22Rv1 (cell line): ENCODE measurements around the gene NOL3.

Source experiments
- H3K27ac ChIP-seq: fragments of 450-650 bp; 2 replicates; pipeline ENCODE4 v1.5.1; 2017
- CTCF ChIP-seq: fragments of 450-650 bp; IDR thresholded peaks from 2 replicates; pipeline ENCODE4 v1.5.1; 2017; ENCODE audit warnings: mild to moderate bottlenecking
- ZFX ChIP-seq: fragments of 450-650 bp; IDR thresholded peaks from 2 replicates; pipeline ENCODE4 v1.6.1; 2017; ENCODE audit warnings: antibody characterized with exemption, borderline replicate concordance

Gene NOL3

GRCh38 chr16:67144943-67145342 lies 25.4 kb upstream of the NOL3 start:
- TF ChIP-seq ZFX (no peak), CTCF (no peak)

GRCh38 chr16:67145746-67146145 lies 24.6 kb upstream of the NOL3 start:
- no peak for TF ChIP-seq ZFX
- TF ChIP-seq CTCF = no peak
- H3K27ac ChIP-seq = no peak overlapping the region

More at GRCh38 chr16:67144943-67145342, 25.4 kb upstream of the NOL3 start:
- no peak overlapping the region for H3K27ac ChIP-seq

DNA sequence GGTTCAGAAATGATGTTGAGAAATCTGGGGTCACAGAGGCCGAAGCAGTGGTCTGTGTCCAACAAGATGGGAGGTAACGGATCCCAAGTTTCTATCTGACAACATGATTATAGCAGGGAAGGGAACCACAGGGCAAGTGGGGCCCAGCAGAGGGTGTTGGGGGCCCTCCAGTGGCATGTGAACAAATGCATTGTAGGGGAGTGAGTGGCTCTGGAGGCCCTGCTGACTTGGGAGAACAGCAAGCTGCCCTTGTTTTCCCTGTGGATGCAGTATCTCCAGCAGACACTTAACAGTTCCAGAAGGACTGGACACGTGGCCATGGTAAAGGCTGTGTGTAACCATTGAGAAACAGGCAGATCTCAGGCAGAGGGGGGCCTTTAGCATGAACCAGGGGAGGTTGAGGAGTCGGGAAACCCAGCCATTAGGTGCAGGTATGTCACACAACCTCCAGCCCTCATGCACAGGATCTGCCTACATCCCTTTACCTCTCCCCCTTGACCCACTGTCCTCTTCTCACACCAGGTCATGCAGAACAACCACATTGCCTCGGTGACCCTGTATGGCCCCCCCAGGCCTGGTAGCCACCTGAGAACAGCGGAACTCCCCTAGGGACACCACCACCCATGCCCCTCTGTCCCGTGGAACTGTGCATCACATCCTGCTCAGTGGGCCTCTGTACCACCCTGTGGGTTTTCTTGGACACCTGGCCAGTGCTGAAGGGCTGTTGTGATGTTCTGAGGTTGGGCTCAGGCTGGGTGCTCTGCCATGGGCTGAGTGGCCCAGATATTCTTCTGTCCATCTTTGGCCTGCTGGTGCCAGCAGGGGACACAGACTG lies 23.6 kb upstream of the NOL3 start:
- no peak overlapping the region for H3K27ac ChIP-seq
- TF ChIP-seq ZFX = no peak
- TF ChIP-seq CTCF = no peak

DNA sequence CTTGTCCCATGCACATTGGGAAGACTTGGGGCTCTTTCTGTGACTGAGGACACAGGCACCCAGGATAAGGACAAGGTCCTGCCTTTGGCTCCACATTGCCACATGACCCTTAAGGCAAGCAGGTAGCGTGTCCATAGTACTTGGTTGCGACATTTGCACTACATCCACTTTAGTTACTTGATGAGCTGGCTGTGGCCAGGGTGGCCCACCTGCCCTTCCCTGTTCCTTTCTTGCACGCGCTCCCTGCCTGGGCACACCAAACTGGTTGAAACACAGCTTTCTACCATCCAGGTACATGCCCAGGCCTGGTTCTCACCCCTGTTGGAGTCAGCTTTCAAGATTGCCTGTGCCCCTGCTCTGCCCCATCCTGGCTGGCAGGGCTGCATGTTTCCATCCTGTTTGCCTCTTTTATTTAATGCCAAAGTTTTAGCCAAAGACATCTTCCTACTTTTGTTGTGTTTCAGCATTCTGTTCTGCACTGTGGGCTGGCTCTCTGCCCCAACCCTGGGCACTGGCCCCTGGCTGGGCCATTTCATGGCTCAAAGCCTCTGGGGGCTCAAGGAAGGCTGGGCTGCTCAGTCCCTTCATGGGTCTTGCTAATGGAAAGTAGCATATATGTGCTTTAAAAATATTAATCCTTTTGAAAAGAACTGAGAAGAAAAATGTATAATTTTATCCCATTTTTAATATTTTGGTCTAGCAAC lies 22.7 kb upstream of the NOL3 start:
- H3K27ac ChIP-seq = no peak overlapping the region
- TF ChIP-seq ZFX = no peak
- TF ChIP-seq CTCF = no peak

- TF ChIP-seq ZFX (no peak), CTCF (no peak)
- no peak overlapping the region for H3K27ac ChIP-seq
These were observed 22.1 kb upstream of the NOL3 start for GRCh38 chr16:67148221-67148620.

DNA sequence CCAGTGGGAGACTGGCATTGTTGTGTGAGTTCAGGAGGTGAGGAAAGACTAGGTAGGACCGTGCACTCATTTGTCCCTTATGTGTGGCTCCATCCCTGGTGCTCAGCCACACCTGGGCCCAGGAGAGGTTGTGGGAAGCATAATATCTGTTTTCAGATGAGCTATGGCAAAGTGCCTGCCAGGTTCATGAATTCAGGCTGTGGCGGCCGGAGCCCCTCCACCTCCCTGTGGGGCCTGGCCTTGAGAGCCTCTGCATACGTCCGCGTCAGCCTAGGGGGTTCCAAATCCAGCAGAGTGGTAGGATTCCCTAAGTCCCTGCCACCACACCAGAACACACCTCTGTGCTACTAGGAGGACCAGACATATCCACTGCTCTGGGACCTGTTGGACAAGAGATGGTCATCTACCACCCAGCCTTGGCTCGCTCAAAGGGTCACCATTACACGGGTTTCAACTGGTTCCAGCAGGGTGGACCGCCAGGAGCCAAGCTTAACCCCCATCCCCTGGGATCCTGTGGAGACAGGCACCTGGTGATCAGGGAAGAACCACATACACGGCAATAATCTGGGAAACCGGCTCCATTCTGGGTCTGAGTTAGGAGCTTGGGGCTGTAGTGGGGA lies 21.6 kb upstream of the NOL3 start:
- no peak for TF ChIP-seq CTCF
- no peak for TF ChIP-seq ZFX
- H3K27ac ChIP-seq = no peak overlapping the region
